ENCODE data around the gene MRPS11. TPM values are rescaled to one million over a fixed set of nuclear protein-coding genes. Genes with fewer than 3 reads are reported as not detected.
"Not testable (repeated sequence)": the region's sequence is repeated elsewhere in the genome, so short reads cannot be mapped to it uniquely, and the experiment has no call there.

The MRPS11 gene
- total and polyA plus RNA-seq, 10 of the 15 experiments (the other 5 are each of a cell fraction or from before 2014, with no cell fraction given): 37.1 to 148 (median 68.7) TPM

GRCh38 chr15:88434106-88434505, 33.4 kb upstream of the MRPS11 start:
- H3K4me3 ChIP-seq; BruUV-seq (replicated peaks); H3K36me3 ChIP-seq (ENCODE audit: control insufficient read depth in 2 of 2, insufficient read depth in 2 of 2, low read length in 1 of 2); RAD21 ChIA-PET (ENCODE audit: unreplicated experiment); H2AFZ ChIP-seq (ENCODE audit: control insufficient read depth, low read depth, low read length); H3K9ac ChIP-seq (ENCODE audit: control insufficient read depth, insufficient read depth, low read length); H4K20me1 ChIP-seq (ENCODE audit: control insufficient read depth, insufficient read depth); H3K4me2 ChIP-seq (ENCODE audit: control insufficient read depth, insufficient read depth); H3K27ac ChIP-seq (ENCODE audit: control insufficient read depth, insufficient read depth); H3K27me3 ChIP-seq (replicated peaks in 1 of 2; ENCODE audit: control insufficient read depth in 2 of 2, insufficient read depth in 2 of 2, low read length in 1 of 2); DNase-seq (ENCODE audit: low read depth, low spot score); H3K9me3 ChIP-seq (replicated peaks; ENCODE audit: control insufficient read depth, insufficient read depth, low read length); FAIRE-seq; CTCF ChIA-PET; H3K4me1 ChIP-seq (ENCODE audit: control insufficient read depth, insufficient read depth, low read length); in situ Hi-C loops (cut with MboI); H3K79me2 ChIP-seq (ENCODE audit: control insufficient read depth, insufficient read depth, low read length); ATAC-seq; intact Hi-C loops (cut with micrococcal nuclease; ENCODE audit: unreplicated experiment): not testable (repeated sequence)
- ChIA-PET SMC1A (ENCODE audit: uncharacterized antibody, unreplicated experiment) (interaction anchor here (1.5 kb wide), 1 partner anchor 10 kb away, joined by 3 read pairs; no protein-coding TSS in a partner anchor), POLR2A (interaction anchor here (0.6 kb wide), 1 partner anchor 13 kb away, joined by 3 read pairs; no protein-coding TSS in a partner anchor)
- WGBS (ENCODE audit: insufficient coverage, insufficient replicate concordance, low lambda C conversion rate, missing lambda C conversion rate): no CpG with 5 or more reads among the region's 5 CpGs

- CTCF ChIA-PET: interaction anchor here (1.3 kb wide), 1 partner anchor 17 kb away, joined by 6 read pairs; no protein-coding TSS in a partner anchor
- Histone ChIP-seq H3K9me3 (replicated peaks; ENCODE audit: control insufficient read depth, insufficient read depth, low read length) (no peaks in the 10 kb centered on the region), H3K79me2 (ENCODE audit: control insufficient read depth, insufficient read depth, low read length) (no peaks in the 10 kb centered on the region), H3K27me3 (replicated peaks in 1 of 2; ENCODE audit: control insufficient read depth in 2 of 2, insufficient read depth in 2 of 2, low read length in 1 of 2) (no peaks in the 10 kb centered on the region; a peak in 2 of 4 replicates), H3K4me3 (no peak overlapping the region), H3K4me2 (ENCODE audit: control insufficient read depth, insufficient read depth) (no peak overlapping the region), H3K27ac (ENCODE audit: control insufficient read depth, insufficient read depth) (no peak overlapping the region), H3K36me3 (ENCODE audit: control insufficient read depth in 2 of 2, insufficient read depth in 2 of 2, low read length in 1 of 2) (no peaks in the 10 kb centered on the region), H3K4me1 (ENCODE audit: control insufficient read depth, insufficient read depth, low read length) (no peaks in the 10 kb centered on the region), H4K20me1 (ENCODE audit: control insufficient read depth, insufficient read depth) (no peaks in the 10 kb centered on the region), H3K9ac (ENCODE audit: control insufficient read depth, insufficient read depth, low read length) (no peak overlapping the region), H2AFZ (ENCODE audit: control insufficient read depth, low read depth, low read length) (no peak overlapping the region)
- in situ Hi-C loops (cut with MboI) (no loop called here), intact Hi-C loops (cut with micrococcal nuclease; ENCODE audit: unreplicated experiment) (no loop called here)
- no peak for DNase-seq (ENCODE audit: low read depth, low spot score)
- no peak for FAIRE-seq
- no TSS peak for BruUV-seq (replicated peaks)
- POLR2A ChIA-PET: no interaction called here
- SMC1A ChIA-PET (ENCODE audit: uncharacterized antibody, unreplicated experiment): no interaction called here
- RAD21 ChIA-PET (ENCODE audit: unreplicated experiment): no interaction called here
- 43% methylated on average over 5 of the region's 5 CpGs for WGBS (ENCODE audit: insufficient coverage, insufficient replicate concordance, low lambda C conversion rate, missing lambda C conversion rate)
- ATAC-seq: no peak
- TF ChIP-seq PML (IDR thresholded peaks at IDR 0.05; ENCODE audit: low read length): no peak
- no peak for TF ChIP-seq HDAC2 (IDR thresholded peaks at IDR 0.05)
- no peak for TF ChIP-seq RFX5 (IDR thresholded peaks at IDR 0.05; ENCODE audit: low read depth, low read length)
- TF ChIP-seq IRF4 (IDR thresholded peaks at IDR 0.05; ENCODE audit: low read depth, low read length): no peak
- TF ChIP-seq ZZZ3 (IDR thresholded peaks at IDR 0.05; ENCODE audit: control insufficient read depth, insufficient read length, low read depth): no peak
- TF ChIP-seq E2F4 (IDR thresholded peaks at IDR 0.05; ENCODE audit: low read depth, low read length): no peak
- TF ChIP-seq CEBPZ (IDR thresholded peaks at IDR 0.05; ENCODE audit: low read depth, low read length): no peak
- TF ChIP-seq BRCA1 (IDR thresholded peaks at IDR 0.05; ENCODE audit: low read depth, low read length): no peak
- no peak for TF ChIP-seq LARP7 (IDR thresholded peaks at IDR 0.05)
- no peak for TF ChIP-seq PKNOX1 (IDR thresholded peaks at IDR 0.05)
- TF ChIP-seq NRF1 (conservative IDR thresholded peaks at IDR 0.05; ENCODE audit: low read depth, low read length): no peak
- no peak for TF ChIP-seq ELK1 (IDR thresholded peaks at IDR 0.05; ENCODE audit: low read depth, low read length)
Measured at GRCh38 chr15:88438181-88438580, 29.3 kb upstream of the MRPS11 start.
